Activated CD4-positive, alpha-beta T cell treated with anti-CD3 and anti-CD28 coated beads, Interleukin-2, amount 50 U/mL, for 4 hours (primary cell): ENCODE data around the gene TRIM28.
"Not testable (repeated sequence)": the region's sequence is repeated elsewhere in the genome, so short reads cannot be mapped to it uniquely, and the experiment has no call there.

Source experiments
- DNase-seq, 2 experiments: peaks; one replicate each; pipeline ENCODE4 v3.0.0-alpha.2; 2020

TRIM28 gene

GRCh38 chr19:58543826-58544590 is at the start of gene TRIM28:
TSS of gene TRIM28 (plus strand) at chr19:58544064. CDS start at chr19:58544758, 694 bp downstream.
- peak; percentile 100 for DNase-seq

- no peak for DNase-seq
Measured at GRCh38 chr19:58497634-58498170, 46.2 kb upstream of the TRIM28 start.

- no peak for DNase-seq
Measured at GRCh38 chr19:58498316-58499020, 45.4 kb upstream of the TRIM28 start.

- DNase-seq, result peak; percentile 96
Measured at GRCh38 chr19:58499021-58499927, 44.6 kb upstream of the TRIM28 start.

- no peak for DNase-seq
Measured at GRCh38 chr19:58500242-58500641, 43.6 kb upstream of the TRIM28 start.

GRCh38 chr19:58507602-58508223 is 36.2 kb upstream of the TRIM28 start:
- not testable (repeated sequence) for DNase-seq

GRCh38 chr19:58509731-58510083 is 34.2 kb upstream of the TRIM28 start:
- no peak for DNase-seq

- DNase-seq, result no peak
Measured at GRCh38 chr19:58510084-58510862, 33.6 kb upstream of the TRIM28 start.

- no peak for DNase-seq
Measured at GRCh38 chr19:58511353-58512208, 32.3 kb upstream of the TRIM28 start, which contains the start of gene SLC27A5. TSS of gene SLC27A5 (minus strand) at chr19:58511992. CDS start at chr19:58511955, 37 bp downstream.

GRCh38 chr19:58513213-58513693 is 30.6 kb upstream of the TRIM28 start:
- no peak for DNase-seq

GRCh38 chr19:58513694-58514563 is 29.9 kb upstream of the TRIM28 start:
- peak; percentile 88 to 92 for DNase-seq

GRCh38 chr19:58514564-58515022 is 29.3 kb upstream of the TRIM28 start:
- DNase-seq, result no peak

GRCh38 chr19:58515259-58515658 is 28.6 kb upstream of the TRIM28 start:
- no peak for DNase-seq

GRCh38 chr19:58516246-58516836 is 27.5 kb upstream of the TRIM28 start:
- no peak for DNase-seq

- no peak for DNase-seq
Measured at GRCh38 chr19:58516964-58517833, 26.7 kb upstream of the TRIM28 start.

GRCh38 chr19:58518256-58519086 is 25.4 kb upstream of the TRIM28 start:
- DNase-seq, result no peak

GRCh38 chr19:58519087-58519354 is 24.8 kb upstream of the TRIM28 start:
- DNase-seq, result peak; percentile 34 to 46
